SK-N-SH (cell line): ENCODE measurements around the gene PCDHB16. TPM values are rescaled to one million over a fixed set of nuclear protein-coding genes. Genes with fewer than 3 reads are reported as not detected.
"Not testable (repeated sequence)": the region's sequence is repeated elsewhere in the genome, so short reads cannot be mapped to it uniquely, and the experiment has no call there.

ENCODE experiments used
- CTCF ChIA-PET: fragments of 300-600, 350-600 bp; formaldehyde crosslinking; extraction: SDS; loops from one replicate; lab custom pipeline; 2021; lab: Yijun Ruan, JAX
- POLR2A ChIA-PET: fragments of 350-600 bp; sonication (Branson Sonifier 250); formaldehyde crosslinking; extraction: SDS; loops from one replicate; lab custom pipeline; 2020; ENCODE audit warnings: antibody characterized with exemption, inconsistent platforms; lab: Yijun Ruan, JAX
- DNase-seq: peaks from one replicate; pipeline ENCODE4 v3.0.0; 2012
- H2AFZ ChIP-seq: fragments of 200-600 bp; sonication (generic); 2 replicates; pipeline ENCODE4 v1.8.1; 2016; ENCODE audit warnings: antibody characterized with exemption, mild to moderate bottlenecking, low read depth
- H3F3A ChIP-seq: fragments of 200-600 bp; sonication (generic); replicated peaks from 2 replicates; pipeline ENCODE3; 2016; ENCODE audit warnings: antibody characterized with exemption, mild to moderate bottlenecking; ENCODE audit not compliant: insufficient read depth
- H3K27ac ChIP-seq, 2 experiments: fragments of 200-500 bp in 1 of 2; fragments of 200-600 bp in 1 of 2; sonication (Bioruptor generic) in 1 of 2; sonication (generic), shearing (Covaris generic) in 1 of 2; 2 replicates each; pipeline versions ENCODE4 v1.5.1 to v1.6.1; 2014 to 2016; ENCODE audit warnings: low read depth in 2 of 2, inconsistent platforms in 1 of 2, low read length in 1 of 2, mild to moderate bottlenecking in 1 of 2, mixed read lengths in 1 of 2
- H3K27me3 ChIP-seq: fragments of 200-600 bp; sonication (generic), shearing (Covaris generic); 2 replicates; pipeline ENCODE4 v1.6.1; 2016; ENCODE audit warnings: mixed run types; ENCODE audit not compliant: insufficient read depth
- H3K36me3 ChIP-seq, 2 experiments: fragments of 200-500 bp in 1 of 2; fragments of 200-600 bp in 1 of 2; sonication (Bioruptor generic) in 1 of 2; sonication (generic) in 1 of 2; replicated peaks in 1 of 2; 2 replicates each; pipeline versions ENCODE3 to v1.5.1; 2014 to 2016; ENCODE audit warnings: low read length in 1 of 2, mild to moderate bottlenecking in 1 of 2; ENCODE audit not compliant: insufficient read depth in 2 of 2, control insufficient read depth in 1 of 2
- H3K4me1 ChIP-seq, 2 experiments: fragments of 200-500 bp in 1 of 2; fragments of 200-600 bp in 1 of 2; sonication (Bioruptor generic) in 1 of 2; sonication (generic), shearing (Covaris generic) in 1 of 2; 2 replicates each; pipeline versions ENCODE4 v1.5.1 to v1.6.1; 2014 to 2016; ENCODE audit warnings: low read depth in 1 of 2, low read length in 1 of 2, mixed run types in 1 of 2; ENCODE audit not compliant: insufficient read depth in 2 of 2, control insufficient read depth in 1 of 2
- H3K4me2 ChIP-seq: fragments of 200-600 bp; sonication (generic), shearing (Covaris generic); 2 replicates; pipeline ENCODE4 v1.6.1; 2017; ENCODE audit warnings: mixed run types
- H3K4me3 ChIP-seq, 2 experiments: fragments of 200-500 bp in 1 of 2; fragments of 200-600 bp in 1 of 2; sonication (Bioruptor generic) in 1 of 2; sonication (generic), shearing (Covaris generic) in 1 of 2; 2 replicates each; pipeline versions ENCODE4 v1.5.1 to v1.8.1; 2014 to 2016; ENCODE audit warnings: low read depth in 2 of 2, inconsistent platforms in 1 of 2, low read length in 1 of 2, mild to moderate bottlenecking in 1 of 2, mixed read lengths in 1 of 2, moderate library complexity in 1 of 2
- H3K79me2 ChIP-seq: fragments of 200-600 bp; sonication (generic); 2 replicates; pipeline ENCODE4 v1.8.1; 2017; ENCODE audit warnings: mild to moderate bottlenecking; ENCODE audit not compliant: insufficient read depth
- H3K9ac ChIP-seq: fragments of 200-600 bp; sonication (generic); 2 replicates; pipeline ENCODE4 v1.6.1; 2017; ENCODE audit warnings: mixed run types
- H3K9me2 ChIP-seq: fragments of 200-600 bp; sonication (generic); 2 replicates; pipeline ENCODE4 v1.6.1; 2017; ENCODE audit warnings: mixed run types
- H3K9me3 ChIP-seq: fragments of 200-600 bp; sonication (generic); 2 replicates; pipeline ENCODE4 v1.6.1; 2017; ENCODE audit warnings: mixed run types, mild to moderate bottlenecking, moderate library complexity
- H4K20me1 ChIP-seq: fragments of 200-600 bp; sonication (generic); 2 replicates; pipeline ENCODE4 v1.6.1; 2017; ENCODE audit warnings: mild to moderate bottlenecking, mixed run types; ENCODE audit not compliant: insufficient read depth
- ELF1 ChIP-seq: IDR thresholded peaks from 2 replicates; pipeline ENCODE4 v1.4.0; 2012
- NFIC ChIP-seq: IDR thresholded peaks from 2 replicates; pipeline ENCODE4 v1.4.0; 2012; ENCODE audit warnings: borderline replicate concordance
- SMC3 ChIP-seq: IDR thresholded peaks from 2 replicates; pipeline ENCODE4 v1.6.1; 2012; ENCODE audit warnings: low read depth, low read length, improper control_type of control experiment
- TEAD4 ChIP-seq: IDR thresholded peaks from 2 replicates; pipeline ENCODE4 v1.4.0; 2012; ENCODE audit warnings: mild to moderate bottlenecking, borderline replicate concordance; ENCODE audit not compliant: insufficient read depth
- USF1 ChIP-seq: IDR thresholded peaks from 2 replicates; pipeline ENCODE4 v1.4.0; 2012; ENCODE audit warnings: low read depth, borderline replicate concordance
- ZBTB33 ChIP-seq: IDR thresholded peaks from 2 replicates; pipeline ENCODE4 v1.4.0; 2012; ENCODE audit warnings: low read depth, borderline replicate concordance
- WGBS: methylation state at CpG from one replicate; pipeline ENCODE4 v1.1.6; 2017; ENCODE audit warnings: low lambda C conversion rate; 5-methylcytosine and 5-hydroxymethylcytosine counted together
- polyA plus RNA-seq, 3 experiments: library from polyadenylated mRNA; depleted of rRNA; stranded (reverse); fragments of >200 nt; gene quantifications; 2 replicates each; pipeline ENCODE4 v1.2.3, GENCODE V29; 2012

PCDHB16 gene
- polyA plus RNA-seq, 1 of the 3 experiments (the other 2 are of a cell fraction), result 2.7 TPM

GRCh38 chr5:141150224-141150992, 31.8 kb upstream of the PCDHB16 start (continued):
- no peak for TF ChIP-seq ZBTB33
- no peak for TF ChIP-seq USF1
- no peak for TF ChIP-seq TEAD4
- no peak for TF ChIP-seq SMC3
- no peak for TF ChIP-seq ELF1

GRCh38 chr5:141150993-141151325, 31.2 kb upstream of the PCDHB16 start:
- ChIA-PET CTCF (interaction anchor here (0.9 to 2.0 kb wide), 15 partner anchors 8 to 413 kb away, joined by 3 to 15 read pairs (median 7); partner anchors contain the start of genes PCDHA8, PCDHB14, PCDHB16 and PCDHB4), POLR2A (no interaction called here)
- no peaks in the 10 kb centered on the region for H3K4me1 ChIP-seq
- peak overlapping the region; percentile 72; the same call in 1 of the 2 replicates for H3K4me2 ChIP-seq
- no peaks in the 10 kb centered on the region for H4K20me1 ChIP-seq
- WGBS, result 58% methylated on average over 13 of the region's 13 CpGs
- DNase-seq, result no peak
- no peak overlapping the region for H2AFZ ChIP-seq
- TF ChIP-seq NFIC, result no peak
- no peak overlapping the region for H3K9ac ChIP-seq
- H3F3A ChIP-seq, result no peaks in the 10 kb centered on the region
- peaks cover 4% of the 10 kb centered on the region; the same call in 1 of the 2 replicates for H3K9me3 ChIP-seq
- no peaks in the 10 kb centered on the region for H3K36me3 ChIP-seq
- no peaks in the 10 kb centered on the region for H3K79me2 ChIP-seq
- H3K27me3 ChIP-seq, result no peaks in the 10 kb centered on the region
- H3K4me3 ChIP-seq, result peak overlapping the region; percentile 54 to 65; a peak in 3 of 4 replicates
- H3K9me2 ChIP-seq, result no peaks in the 10 kb centered on the region
- no peak overlapping the region for H3K27ac ChIP-seq

- CTCF ChIA-PET, H3K4me1 ChIP-seq, H3K27ac ChIP-seq, H3K9me2 ChIP-seq, H3K4me3 ChIP-seq, H3K9me3 ChIP-seq, H3F3A ChIP-seq, H3K79me2 ChIP-seq, H3K4me2 ChIP-seq, H3K36me3 ChIP-seq, H2AFZ ChIP-seq, DNase-seq, POLR2A ChIA-PET, H4K20me1 ChIP-seq, H3K27me3 ChIP-seq, H3K9ac ChIP-seq: not testable (repeated sequence)
- WGBS, result 71% methylated on average over 10 of the region's 41 CpGs
These were observed 30.6 kb upstream of the PCDHB16 start for GRCh38 chr5:141151632-141152031.

GRCh38 chr5:141152096-141152495, 30.1 kb upstream of the PCDHB16 start:
- DNase-seq, H3F3A ChIP-seq, H2AFZ ChIP-seq, H3K4me2 ChIP-seq, H3K4me3 ChIP-seq, H3K27me3 ChIP-seq, H3K9ac ChIP-seq, H3K27ac ChIP-seq, POLR2A ChIA-PET, H4K20me1 ChIP-seq, H3K9me2 ChIP-seq, H3K9me3 ChIP-seq, H3K4me1 ChIP-seq, H3K79me2 ChIP-seq, H3K36me3 ChIP-seq: not testable (repeated sequence)
- CTCF ChIA-PET, result interaction anchor here (1.1 to 1.8 kb wide), 3 partner anchors 405 to 415 kb away, joined by 3 to 5 read pairs (median 4); no protein-coding TSS in a partner anchor
- 68% methylated on average over 19 of the region's 36 CpGs for WGBS
